Measurements from ENCODE around the gene HS6ST2.

HS6ST2 gene

DNA sequence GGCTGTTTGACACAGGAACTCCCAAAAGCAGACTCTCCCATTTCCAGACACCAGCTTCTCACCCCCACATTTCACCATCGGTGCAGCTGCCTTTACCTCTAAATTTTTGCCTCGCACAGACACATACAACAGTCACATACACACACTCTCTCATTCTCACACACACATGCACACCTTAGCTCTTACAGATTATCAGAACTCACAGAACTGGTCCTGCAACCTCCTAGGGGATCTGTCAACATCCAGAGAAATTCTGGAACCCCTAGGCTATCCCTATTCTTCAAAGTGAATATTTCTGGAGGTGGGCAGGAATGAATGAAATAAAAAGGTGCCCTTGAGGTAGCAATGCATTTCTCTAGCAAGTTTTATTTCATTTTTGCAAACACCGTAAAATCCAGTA, 4.1 kb downstream of the HS6ST2 start:
- ChIA-PET POLR2A (no interaction called here), CTCF (interaction anchor here (0.6 kb wide), 1 partner anchor 166 kb away, joined by 3 read pairs; no protein-coding TSS in a partner anchor)
- no peaks in the 10 kb centered on the region for H3K4me1 ChIP-seq (ENCODE audit: control insufficient read depth, insufficient read depth, low read length)

DNA sequence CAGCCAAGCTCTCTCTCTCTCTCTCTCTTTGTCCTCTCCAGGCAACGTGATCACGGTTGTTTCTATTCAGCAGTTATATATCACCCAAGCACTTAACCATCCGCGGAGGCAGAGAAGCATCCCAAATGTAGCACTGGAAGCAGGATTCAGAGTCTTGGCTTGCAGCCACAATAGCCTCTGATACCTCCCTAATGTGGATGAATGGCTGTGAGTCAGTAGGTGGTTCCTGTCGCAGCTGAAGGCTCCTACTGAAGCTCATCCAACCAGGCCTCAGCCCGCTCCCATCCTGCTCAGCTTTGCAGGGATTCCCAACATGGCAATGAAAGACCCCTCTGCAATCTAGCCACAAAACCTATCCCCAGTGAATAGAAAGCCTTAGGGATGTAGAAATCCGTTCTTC, 5.1 kb downstream of the HS6ST2 start:
- Histone ChIP-seq H3K27ac (ENCODE audit: extremely low read depth, low read depth, low read length) (no peak overlapping the region), H3K4me1 (ENCODE audit: control insufficient read depth, insufficient read depth, low read length) (no peaks in the 10 kb centered on the region), H3K4me3 (ENCODE audit: low read depth, low read length) (no peak overlapping the region), H3K9me3 (ENCODE audit: control insufficient read depth, insufficient read depth, low read depth, low read length) (no peaks in the 10 kb centered on the region), H3K36me3 (ENCODE audit: control insufficient read depth in 2 of 2, insufficient read depth in 1 of 2, low read length in 2 of 2) (no peaks in the 10 kb centered on the region)
- ChIA-PET POLR2A (no interaction called here), CTCF (no interaction called here)
- TF ChIP-seq, protein P1, sequence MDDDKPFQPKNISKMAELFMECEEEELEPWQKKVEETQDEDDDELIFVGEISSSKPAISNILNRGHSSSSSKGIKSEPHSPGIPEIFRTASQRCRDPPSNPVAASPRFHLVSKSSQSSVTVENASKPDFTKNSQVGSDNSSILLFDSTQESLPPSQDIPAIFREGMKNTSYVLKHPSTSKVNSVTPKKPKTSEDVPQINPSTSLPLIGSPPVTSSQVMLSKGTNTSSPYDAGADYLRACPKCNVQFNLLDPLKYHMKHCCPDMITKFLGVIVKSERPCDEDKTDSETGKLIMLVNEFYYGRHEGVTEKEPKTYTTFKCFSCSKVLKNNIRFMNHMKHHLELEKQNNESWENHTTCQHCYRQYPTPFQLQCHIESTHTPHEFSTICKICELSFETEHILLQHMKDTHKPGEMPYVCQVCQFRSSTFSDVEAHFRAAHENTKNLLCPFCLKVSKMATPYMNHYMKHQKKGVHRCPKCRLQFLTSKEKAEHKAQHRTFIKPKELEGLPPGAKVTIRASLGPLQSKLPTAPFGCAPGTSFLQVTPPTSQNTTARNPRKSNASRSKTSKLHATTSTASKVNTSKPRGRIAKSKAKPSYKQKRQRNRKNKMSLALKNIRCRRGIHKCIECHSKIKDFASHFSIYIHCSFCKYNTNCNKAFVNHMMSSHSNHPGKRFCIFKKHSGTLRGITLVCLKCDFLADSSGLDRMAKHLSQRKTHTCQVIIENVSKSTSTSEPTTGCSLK (tag by site-specific recombination; IDR thresholded peaks at IDR 0.05): no peak
- TF ChIP-seq ZNF114 (tag by site-specific recombination; IDR thresholded peaks at IDR 0.05) (no peak), BCL11A (tag by site-specific recombination; IDR thresholded peaks at IDR 0.05; ENCODE audit: low read depth) (no peak), OSR2 (tag by site-specific recombination; IDR thresholded peaks at IDR 0.05) (peak; percentile 65), ZNF10 (tag by site-specific recombination; IDR thresholded peaks at IDR 0.05) (no peak), ZNF133 (tag by site-specific recombination; IDR thresholded peaks at IDR 0.05) (no peak), ZNF175 (tag by site-specific recombination; IDR thresholded peaks at IDR 0.05) (no peak)

More for the DNA sequence above, 4.1 kb downstream of the HS6ST2 start:
- Histone ChIP-seq H3K4me3 (ENCODE audit: low read depth, low read length) (no peak overlapping the region), H3K27ac (ENCODE audit: extremely low read depth, low read depth, low read length) (no peak overlapping the region), H3K9me3 (ENCODE audit: control insufficient read depth, insufficient read depth, low read depth, low read length) (no peaks in the 10 kb centered on the region), H3K36me3 (ENCODE audit: control insufficient read depth in 2 of 2, insufficient read depth in 1 of 2, low read length in 2 of 2) (no peaks in the 10 kb centered on the region)
- TF ChIP-seq YY1 (tag by site-specific recombination; IDR thresholded peaks at IDR 0.05) (no peak), ZNF548 (tag by site-specific recombination; IDR thresholded peaks at IDR 0.05) (no peak), ZNF16 (tag by site-specific recombination; IDR thresholded peaks at IDR 0.05; ENCODE audit: low read depth) (no peak), ZNF521 (tag by site-specific recombination; IDR thresholded peaks at IDR 0.05) (no peak), ZNF169 (tag by site-specific recombination; IDR thresholded peaks at IDR 0.05) (no peak), ZBTB8A (tag by site-specific recombination; IDR thresholded peaks at IDR 0.05) (no peak), SP3 (tag by site-specific recombination; IDR thresholded peaks at IDR 0.05) (no peak), ZNF791 (tag by site-specific recombination; IDR thresholded peaks at IDR 0.05) (no peak), ZNF426 (tag by site-specific recombination; IDR thresholded peaks at IDR 0.05) (no peak), KLF16 (tag by site-specific recombination; IDR thresholded peaks at IDR 0.05) (no peak), ZNF202 (tag by site-specific recombination; IDR thresholded peaks at IDR 0.05; ENCODE audit: borderline replicate concordance) (no peak), ZNF121 (tag by site-specific recombination; IDR thresholded peaks at IDR 0.05) (no peak), GFI1B (tag by site-specific recombination; IDR thresholded peaks at IDR 0.05) (no peak)
- TF ChIP-seq, protein P2, sequence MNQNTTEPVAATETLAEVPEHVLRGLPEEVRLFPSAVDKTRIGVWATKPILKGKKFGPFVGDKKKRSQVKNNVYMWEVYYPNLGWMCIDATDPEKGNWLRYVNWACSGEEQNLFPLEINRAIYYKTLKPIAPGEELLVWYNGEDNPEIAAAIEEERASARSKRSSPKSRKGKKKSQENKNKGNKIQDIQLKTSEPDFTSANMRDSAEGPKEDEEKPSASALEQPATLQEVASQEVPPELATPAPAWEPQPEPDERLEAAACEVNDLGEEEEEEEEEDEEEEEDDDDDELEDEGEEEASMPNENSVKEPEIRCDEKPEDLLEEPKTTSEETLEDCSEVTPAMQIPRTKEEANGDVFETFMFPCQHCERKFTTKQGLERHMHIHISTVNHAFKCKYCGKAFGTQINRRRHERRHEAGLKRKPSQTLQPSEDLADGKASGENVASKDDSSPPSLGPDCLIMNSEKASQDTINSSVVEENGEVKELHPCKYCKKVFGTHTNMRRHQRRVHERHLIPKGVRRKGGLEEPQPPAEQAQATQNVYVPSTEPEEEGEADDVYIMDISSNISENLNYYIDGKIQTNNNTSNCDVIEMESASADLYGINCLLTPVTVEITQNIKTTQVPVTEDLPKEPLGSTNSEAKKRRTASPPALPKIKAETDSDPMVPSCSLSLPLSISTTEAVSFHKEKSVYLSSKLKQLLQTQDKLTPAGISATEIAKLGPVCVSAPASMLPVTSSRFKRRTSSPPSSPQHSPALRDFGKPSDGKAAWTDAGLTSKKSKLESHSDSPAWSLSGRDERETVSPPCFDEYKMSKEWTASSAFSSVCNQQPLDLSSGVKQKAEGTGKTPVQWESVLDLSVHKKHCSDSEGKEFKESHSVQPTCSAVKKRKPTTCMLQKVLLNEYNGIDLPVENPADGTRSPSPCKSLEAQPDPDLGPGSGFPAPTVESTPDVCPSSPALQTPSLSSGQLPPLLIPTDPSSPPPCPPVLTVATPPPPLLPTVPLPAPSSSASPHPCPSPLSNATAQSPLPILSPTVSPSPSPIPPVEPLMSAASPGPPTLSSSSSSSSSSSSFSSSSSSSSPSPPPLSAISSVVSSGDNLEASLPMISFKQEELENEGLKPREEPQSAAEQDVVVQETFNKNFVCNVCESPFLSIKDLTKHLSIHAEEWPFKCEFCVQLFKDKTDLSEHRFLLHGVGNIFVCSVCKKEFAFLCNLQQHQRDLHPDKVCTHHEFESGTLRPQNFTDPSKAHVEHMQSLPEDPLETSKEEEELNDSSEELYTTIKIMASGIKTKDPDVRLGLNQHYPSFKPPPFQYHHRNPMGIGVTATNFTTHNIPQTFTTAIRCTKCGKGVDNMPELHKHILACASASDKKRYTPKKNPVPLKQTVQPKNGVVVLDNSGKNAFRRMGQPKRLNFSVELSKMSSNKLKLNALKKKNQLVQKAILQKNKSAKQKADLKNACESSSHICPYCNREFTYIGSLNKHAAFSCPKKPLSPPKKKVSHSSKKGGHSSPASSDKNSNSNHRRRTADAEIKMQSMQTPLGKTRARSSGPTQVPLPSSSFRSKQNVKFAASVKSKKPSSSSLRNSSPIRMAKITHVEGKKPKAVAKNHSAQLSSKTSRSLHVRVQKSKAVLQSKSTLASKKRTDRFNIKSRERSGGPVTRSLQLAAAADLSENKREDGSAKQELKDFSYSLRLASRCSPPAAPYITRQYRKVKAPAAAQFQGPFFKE (tag by site-specific recombination; IDR thresholded peaks at IDR 0.05; ENCODE audit: borderline replicate concordance): no peak
- TF ChIP-seq, protein P3, sequence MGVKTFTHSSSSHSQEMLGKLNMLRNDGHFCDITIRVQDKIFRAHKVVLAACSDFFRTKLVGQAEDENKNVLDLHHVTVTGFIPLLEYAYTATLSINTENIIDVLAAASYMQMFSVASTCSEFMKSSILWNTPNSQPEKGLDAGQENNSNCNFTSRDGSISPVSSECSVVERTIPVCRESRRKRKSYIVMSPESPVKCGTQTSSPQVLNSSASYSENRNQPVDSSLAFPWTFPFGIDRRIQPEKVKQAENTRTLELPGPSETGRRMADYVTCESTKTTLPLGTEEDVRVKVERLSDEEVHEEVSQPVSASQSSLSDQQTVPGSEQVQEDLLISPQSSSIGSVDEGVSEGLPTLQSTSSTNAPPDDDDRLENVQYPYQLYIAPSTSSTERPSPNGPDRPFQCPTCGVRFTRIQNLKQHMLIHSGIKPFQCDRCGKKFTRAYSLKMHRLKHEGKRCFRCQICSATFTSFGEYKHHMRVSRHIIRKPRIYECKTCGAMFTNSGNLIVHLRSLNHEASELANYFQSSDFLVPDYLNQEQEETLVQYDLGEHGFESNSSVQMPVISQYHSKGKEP (tag by site-specific recombination; IDR thresholded peaks at IDR 0.05): no peak
- TF ChIP-seq, protein P4, sequence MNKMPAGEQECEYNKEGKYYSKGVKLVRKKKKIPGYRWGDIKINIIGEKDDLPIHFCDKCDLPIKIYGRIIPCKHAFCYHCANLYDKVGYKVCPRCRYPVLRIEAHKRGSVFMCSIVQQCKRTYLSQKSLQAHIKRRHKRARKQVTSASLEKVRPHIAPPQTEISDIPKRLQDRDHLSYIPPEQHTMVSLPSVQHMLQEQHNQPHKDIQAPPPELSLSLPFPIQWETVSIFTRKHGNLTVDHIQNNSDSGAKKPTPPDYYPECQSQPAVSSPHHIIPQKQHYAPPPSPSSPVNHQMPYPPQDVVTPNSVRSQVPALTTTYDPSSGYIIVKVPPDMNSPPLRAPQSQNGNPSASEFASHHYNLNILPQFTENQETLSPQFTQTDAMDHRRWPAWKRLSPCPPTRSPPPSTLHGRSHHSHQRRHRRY (tag by site-specific recombination; IDR thresholded peaks at IDR 0.05): no peak
- TF ChIP-seq, protein P5, sequence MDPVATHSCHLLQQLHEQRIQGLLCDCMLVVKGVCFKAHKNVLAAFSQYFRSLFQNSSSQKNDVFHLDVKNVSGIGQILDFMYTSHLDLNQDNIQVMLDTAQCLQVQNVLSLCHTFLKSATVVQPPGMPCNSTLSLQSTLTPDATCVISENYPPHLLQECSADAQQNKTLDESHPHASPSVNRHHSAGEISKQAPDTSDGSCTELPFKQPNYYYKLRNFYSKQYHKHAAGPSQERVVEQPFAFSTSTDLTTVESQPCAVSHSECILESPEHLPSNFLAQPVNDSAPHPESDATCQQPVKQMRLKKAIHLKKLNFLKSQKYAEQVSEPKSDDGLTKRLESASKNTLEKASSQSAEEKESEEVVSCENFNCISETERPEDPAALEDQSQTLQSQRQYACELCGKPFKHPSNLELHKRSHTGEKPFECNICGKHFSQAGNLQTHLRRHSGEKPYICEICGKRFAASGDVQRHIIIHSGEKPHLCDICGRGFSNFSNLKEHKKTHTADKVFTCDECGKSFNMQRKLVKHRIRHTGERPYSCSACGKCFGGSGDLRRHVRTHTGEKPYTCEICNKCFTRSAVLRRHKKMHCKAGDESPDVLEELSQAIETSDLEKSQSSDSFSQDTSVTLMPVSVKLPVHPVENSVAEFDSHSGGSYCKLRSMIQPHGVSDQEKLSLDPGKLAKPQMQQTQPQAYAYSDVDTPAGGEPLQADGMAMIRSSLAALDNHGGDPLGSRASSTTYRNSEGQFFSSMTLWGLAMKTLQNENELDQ (tag by site-specific recombination; IDR thresholded peaks at IDR 0.05; ENCODE audit: low read depth): no peak
